GM23248 (cell line): ENCODE results near the gene DCDC2B.

Experiments
- EZH2 ChIP-seq: fragments of 200-600 bp; sonication (generic); IDR thresholded peaks from 2 replicates; pipeline ENCODE4 v1.6.1; 2018; ENCODE audit warnings: antibody characterized with exemption, mild to moderate bottlenecking; ENCODE audit not compliant: insufficient read depth, poor library complexity, severe bottlenecking
- EZH2phosphoT487 ChIP-seq: fragments of 200-600 bp; sonication (generic); IDR thresholded peaks from 2 replicates; pipeline ENCODE4 v1.6.1; 2018; ENCODE audit warnings: antibody characterized with exemption, moderate library complexity, mild to moderate bottlenecking, low read depth; ENCODE audit not compliant: insufficient read depth

GRCh38 chr1:32184650-32185049 is 24.2 kb upstream of the DCDC2B start:
- TF ChIP-seq EZH2, result no peak
- no peak for TF ChIP-seq EZH2phosphoT487
